Activated T-cell treated with anti-CD3 and anti-CD28 coated beads, Interleukin-2, amount 50 U/mL, for 48 hours (primary cell): ENCODE measurements around the gene ERICH3.

Experiments
- DNase-seq, 2 experiments: peaks; one replicate each; pipeline ENCODE4 v3.0.0-alpha.2; 2020

The ERICH3 gene

DNA sequence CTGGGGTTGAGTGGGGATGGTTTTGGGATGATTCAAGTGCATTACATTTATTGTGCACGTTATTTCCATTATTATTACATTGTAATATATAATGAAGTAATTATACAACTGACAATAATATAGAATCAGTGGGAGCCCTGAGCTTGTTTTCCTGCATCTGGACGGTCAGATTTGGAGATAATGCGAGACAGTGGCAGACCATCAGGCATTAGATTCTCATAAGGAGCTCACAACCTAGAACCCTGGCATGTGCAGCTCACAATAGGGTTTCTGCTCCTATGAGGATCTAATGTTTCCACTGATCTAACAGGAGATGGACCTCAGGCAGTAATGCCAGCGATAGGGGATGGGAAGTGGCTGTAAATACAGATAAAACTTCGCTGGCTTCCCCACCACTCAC is 83.3 kb downstream of the ERICH3 start:
- no peak for DNase-seq

DNA sequence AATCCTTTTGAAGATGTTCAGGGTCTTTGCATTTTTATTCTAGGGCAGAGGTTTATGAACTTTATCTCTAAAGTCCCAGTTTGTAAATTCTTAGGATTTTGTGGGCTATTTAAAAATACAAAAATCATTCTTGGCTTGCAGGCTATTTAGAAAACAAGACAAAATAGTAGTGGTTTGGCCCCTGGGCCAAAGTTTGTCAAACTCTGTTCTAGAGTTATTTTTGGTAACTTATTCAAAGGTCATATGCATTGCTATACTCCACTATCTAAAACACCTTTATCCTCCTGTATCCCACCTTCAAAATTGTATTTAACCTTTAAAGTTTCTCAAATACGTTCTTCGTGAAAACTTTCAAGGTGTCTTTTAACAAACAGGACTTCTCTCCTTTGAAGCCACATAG is 85.7 kb downstream of the ERICH3 start:
- DNase-seq: no peak

DNA sequence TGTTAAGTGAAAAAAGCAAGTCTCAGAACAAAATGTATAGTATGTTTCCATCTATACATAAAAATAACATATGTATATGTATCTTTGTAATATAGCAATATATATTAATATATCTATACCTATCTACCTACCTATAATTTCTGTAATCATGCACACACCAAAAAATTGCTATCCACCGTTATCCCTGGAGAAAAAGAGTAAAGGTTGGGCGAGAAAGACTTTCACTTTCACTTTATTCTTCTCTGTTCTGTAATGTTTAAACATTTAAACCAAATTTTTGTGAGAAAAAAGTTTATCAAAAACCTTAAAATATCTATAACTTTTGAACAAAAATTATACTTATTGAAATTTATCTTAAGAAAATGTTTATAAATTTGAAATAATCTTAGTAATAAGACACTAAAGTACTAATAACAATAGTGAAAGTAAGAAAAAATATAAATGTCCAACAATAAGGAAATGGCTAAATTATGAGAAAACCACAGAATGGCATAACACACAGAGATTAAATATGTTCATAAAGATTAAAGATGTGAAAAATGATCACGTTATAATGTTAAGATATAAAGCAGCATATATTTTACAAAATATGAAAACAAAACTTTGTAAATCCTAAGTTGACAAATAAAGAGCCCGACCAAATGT is 87.2 kb downstream of the ERICH3 start:
- DNase-seq: no peak

DNA sequence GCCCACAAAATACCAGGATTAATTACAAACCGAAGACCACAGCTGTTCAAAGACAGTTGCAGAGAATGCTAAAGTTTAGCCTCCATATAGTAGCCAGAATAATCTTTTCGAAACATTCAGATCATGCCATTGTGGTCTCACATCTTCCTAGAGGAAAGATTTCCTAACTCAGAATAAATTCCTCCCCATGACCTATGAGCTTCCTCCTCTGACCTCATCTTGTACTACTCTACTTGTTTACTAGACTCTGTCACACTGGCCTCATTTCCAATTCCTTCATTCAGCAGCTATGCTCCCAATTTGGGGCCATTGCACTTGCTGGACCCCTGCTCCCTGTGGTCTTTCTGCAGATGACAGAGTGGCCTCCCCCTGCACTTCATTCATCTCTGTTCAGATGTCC is 89.4 kb downstream of the ERICH3 start:
- DNase-seq: no peak

DNA sequence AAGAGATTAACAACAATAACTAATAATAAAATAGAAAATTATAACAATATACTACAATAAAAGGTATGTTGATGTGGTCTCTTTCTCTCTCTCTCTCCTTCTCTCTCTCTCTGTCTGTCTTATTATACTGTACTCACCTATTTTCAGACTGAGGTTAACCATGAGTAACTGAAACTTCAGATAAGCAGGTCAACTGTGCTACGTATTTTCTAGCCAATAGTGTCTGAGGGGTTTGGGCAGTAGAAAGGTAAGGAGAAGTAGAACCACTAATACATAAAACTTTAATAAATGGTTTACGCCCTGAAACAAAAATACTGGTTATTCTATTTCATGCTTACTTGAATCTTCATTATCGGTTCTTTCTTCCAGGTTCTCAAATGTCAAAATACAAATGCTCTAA is 90.2 kb downstream of the ERICH3 start:
- DNase-seq: no peak

DNA sequence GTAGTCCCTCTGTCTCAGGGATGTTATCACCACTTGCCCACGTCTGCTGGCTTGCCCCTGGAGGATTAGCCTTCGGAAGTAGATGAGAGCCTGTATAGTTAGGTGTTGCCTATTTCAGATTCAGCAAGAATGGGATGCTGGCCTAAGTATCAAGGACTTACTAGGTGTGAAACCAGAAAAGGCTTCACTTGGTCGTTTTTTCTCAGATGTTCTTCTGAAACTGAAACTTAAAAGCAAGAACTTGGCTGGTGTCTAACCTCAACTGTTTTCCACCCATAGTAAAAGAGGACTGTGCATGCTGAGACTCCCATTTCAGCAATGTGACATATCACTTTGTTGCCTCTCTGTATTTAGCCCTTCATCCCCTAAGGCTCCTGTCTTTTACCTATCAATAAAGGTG is 94.2 kb downstream of the ERICH3 start:
- no peak for DNase-seq

DNA sequence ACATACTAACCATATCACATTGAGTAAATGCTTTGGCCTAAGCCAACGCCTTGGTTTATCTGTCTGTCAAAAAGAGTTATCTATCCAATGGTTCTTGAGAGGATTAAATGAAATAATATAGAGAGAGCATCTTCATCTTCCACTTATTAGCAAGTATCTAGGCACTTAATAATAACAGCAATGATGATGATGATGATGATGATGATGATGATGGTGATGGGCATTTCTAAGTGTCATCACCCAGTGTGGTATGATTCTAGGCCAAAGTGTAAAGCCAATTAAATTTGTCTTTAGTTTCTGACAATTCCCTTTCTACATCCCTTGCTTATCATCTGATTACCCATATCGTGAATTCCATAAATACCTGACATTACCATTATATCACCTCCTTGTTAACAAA is 95.5 kb downstream of the ERICH3 start:
- no peak for DNase-seq

DNA sequence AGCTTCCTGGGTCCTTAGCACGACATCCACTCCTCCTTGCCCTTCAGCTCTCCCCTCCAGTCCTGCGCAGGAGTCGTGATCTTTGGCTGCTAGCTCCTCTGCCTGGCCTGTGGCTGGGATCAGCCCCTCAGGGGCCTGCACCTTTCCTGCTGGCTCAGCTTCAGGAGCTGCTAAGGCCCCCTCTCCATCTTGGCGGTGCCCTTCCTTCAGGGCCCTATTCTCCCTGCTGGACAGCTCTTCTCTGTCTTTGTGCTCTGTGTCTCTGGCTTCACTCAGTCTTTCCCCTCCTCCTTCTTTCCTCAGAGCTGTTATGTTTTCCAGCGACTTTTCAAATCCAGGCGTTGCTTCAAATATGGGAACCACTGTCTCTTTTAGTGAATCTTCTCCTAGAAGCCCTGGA is 101.7 kb downstream of the ERICH3 start:
- DNase-seq: no peak

DNA sequence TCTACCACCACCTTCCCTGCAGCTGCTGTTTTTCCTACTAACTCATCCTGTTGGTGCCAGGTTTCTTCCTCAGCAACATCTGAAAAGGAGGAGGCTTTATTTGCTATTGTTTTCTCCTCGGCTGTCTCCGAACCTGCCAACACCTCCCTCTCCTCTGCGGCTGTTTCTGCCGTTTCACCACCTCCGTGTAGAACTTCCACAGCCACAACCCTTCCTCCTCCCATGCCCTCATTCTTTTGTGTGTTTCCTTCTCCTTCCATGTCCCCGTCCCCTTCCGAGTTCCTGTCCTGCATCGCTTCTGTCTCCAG is 102.1 kb downstream of the ERICH3 start:
- no peak for DNase-seq

DNA sequence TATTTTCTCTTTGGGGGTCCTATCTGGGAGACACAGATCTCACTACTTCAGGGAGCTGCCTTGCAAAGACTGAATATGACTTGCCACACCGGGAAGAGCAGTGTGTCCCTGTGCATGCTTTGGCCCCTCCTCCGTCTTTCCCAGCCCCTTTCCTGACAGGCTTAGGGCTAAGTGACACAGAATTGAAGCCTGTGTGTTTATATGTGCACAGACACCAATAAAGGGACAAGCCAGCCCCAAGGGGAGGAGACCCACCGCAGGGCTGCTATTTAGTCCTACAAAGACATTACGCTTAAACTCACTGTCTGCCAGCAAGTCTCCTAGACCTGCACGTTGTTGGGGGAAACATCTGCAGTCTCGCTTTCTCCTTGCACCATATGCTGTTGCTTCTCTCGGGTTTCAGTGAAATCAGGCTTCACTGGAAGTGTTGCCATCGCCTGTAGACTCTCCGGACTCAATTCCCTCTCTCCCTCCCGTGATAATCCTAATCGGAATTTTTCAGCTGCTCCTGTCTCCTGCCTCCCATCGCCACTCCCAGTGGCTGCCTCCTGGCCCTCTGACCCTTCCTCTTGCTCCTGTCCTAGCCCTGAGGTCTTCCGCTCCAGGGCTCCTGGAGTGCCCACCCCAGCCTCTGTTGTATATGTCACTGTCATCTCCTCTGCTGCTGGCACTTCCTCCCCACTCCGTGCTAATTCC is 102.6 kb downstream of the ERICH3 start:
- no peak for DNase-seq

DNA sequence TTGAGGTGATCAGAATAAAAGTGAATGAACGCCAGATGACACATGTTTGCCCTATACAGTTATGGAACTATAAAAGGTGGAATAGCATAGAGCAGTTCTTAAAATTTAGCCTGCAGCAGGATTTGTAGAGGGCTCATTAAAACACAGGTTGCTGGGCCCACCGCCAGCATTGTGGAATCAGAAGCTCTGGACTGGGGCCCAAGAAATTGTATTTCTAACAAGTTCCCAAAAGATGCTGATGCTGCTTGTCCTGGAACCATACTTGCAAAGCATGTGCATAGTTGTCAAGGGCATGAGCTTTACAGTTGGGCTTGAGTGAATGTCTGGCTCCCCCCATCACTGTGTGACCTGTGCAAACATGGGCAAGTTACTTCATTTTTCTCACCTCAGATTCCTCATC is 123.7 kb downstream of the ERICH3 start:
- DNase-seq: no peak

DNA sequence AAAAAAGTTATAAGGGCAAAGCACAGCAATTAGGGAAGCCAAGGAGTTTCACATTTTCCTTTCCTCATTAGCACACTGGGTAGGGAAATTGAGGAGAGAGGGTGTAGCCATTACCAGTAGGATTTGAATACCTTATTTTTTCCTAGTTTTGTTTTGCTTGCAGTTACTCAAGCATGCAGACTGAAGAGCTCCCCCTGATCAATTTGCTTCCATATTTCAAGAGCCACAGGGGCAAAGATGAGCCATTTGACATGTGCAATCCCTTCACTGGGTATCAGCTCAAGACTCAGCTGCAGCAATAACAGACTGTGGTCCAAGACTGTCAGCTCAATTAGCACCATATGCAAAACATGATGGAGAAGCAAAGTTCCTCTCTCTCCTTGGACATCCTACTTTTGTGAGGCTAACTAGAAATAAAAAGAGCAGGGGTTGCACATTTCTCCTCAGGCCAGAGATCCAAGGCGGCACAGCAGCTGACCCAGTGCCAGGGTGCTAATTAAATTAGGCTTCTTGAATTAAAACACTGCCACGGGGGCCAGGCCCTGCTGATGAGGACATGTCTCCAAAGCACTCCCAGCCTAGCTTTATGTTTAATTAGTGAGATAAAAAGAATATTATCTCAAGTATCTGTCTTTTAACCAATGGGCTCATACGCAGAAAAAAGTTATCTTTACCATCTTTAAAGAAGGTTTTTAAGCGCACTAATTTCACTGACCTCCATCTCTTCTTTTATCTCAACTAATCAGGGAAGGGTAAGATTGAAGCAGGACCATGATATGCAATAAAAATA is 124.4 kb downstream of the ERICH3 start:
- DNase-seq: no peak

DNA sequence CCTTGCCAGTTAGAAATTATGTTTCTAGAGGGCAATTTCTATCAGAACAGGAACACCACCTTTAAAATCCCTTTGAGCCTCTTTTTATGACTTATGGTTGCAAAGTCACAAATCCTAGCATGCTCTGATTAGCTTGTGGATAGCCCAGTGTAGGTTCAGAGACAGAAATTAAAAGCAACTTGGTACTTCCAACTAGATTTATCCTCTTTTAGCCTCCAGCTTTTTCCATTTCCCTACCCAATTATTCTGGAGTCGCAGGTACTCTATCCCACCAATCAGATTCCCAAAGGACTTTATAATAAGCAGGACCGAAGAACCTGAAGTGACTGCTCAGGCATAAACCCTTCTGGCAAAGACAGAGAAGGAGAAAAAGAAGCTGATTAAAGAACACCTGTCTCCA is 127.8 kb downstream of the ERICH3 start:
- no peak for DNase-seq

DNA sequence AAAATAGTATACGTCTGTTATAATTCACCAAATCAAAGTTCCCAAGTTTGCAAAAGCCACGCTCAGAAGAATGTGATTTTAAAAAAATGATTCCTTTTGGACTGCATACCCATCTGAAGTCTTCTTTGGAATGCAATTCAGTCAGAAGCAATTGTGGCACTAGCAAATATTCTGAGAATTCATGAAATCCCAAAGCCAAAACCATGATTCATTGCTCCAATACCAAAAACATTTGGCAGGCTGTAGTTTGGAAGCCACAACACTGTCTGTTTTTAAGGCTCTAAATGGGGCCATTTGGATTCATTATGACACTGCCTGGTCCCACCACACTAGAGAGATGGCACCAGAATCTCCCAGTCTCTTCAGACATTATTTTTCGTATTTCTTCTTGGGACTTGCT is 139.4 kb downstream of the ERICH3 start:
- DNase-seq: no peak

DNA sequence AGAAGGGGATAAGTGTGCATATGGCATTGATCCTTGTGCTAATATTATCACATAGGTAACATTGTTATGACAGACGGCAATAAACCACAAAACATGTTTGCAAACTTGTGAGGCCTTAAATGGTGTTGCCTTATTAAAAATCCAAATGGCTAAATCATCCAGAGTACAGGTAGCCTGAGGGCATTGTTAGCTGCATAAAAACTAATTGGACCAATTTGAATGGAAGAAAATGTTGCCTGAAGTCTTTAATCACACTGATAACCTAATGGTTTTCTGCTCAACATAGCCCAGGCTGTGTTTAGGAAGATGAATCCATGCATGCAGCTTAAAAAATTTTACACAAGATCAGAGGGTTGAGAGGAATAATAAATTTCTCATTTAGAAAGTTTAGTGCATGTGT is 141.8 kb downstream of the ERICH3 start:
- DNase-seq: no peak

DNA sequence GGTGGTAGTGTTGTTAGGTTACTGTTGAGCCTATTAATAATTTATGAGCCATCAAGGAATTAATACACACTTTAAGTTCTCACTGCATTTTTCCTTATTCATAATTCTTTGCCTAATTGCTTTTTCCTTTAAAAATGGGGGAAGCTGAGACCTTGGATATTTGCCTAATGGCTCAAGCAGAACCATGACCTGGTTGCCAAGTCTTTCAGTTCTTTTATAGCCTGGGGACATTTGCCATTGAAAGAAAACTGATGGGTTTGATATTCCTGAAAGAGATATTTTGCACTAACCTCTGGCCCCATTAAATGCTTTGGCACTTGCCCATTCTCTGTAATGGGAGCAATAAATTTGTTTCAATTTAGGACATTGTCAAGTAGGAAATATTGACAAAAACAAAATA is 142.7 kb downstream of the ERICH3 start:
- DNase-seq: no peak

DNA sequence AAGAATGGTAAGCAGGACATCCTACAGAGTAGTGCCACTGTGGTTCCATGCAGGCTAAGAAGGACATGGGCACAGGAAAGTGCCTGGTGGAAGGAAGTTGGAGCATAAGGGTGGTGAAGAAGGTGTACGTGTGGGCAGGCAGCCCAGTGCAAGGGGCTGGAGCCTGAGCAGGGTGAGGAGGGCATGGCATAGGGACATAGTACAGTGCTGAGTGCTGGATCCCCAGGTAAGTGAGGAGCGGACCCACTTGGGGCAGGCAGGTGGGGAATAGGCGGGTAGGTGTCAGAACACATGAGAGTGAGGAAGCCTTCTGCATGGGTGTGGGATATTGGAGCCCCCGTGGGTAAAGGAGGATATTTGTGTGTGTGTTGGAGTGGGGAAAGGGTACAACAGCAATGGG is 145.5 kb downstream of the ERICH3 start:
- DNase-seq: no peak

DNA sequence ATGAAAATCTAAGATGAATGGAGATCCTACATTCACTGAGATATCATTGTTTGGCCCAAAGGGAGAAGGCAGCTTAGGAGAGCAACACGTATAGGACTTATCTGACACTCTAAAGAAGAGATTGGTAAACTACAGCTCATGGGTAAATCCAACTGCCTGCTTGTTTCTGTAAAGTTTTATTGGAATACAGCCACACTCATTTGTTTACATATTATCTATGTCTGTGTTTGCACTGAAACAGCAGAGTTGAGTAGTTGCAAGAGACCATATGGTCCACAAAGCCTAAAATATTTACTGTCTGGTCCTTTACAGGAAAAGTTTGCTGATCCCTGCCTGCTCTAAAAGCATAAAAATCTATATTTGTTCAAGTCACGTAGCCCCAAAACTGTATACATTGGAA is 146.9 kb downstream of the ERICH3 start:
- DNase-seq: no peak

DNA sequence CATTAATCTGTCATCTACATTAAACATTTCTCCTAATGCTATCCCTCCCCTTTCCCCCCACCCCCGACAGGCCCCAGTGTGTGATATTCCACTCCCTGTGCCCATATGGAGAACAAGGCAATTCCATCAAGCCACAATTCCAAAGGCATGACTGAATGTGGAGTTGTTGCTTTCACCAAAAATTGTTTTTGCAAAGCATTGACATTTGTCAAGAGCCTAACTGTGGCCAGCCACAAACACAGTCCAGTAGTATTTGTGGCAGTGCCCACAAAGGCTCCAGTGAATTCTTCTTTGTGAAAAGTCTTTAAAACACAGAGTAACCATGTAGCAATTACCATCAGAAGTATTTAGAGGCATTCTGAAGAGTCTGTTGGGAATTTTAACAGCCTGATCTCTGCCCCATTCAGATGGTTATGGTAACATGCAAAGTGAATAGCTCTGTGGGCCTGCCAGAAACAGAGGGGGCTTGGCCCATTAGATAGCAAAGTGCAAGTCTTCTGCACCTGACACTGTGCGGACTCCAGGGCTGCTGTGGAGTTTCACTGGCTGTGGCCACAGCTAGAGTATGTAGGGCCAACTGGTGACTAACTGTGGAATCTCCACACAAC is 149.6 kb downstream of the ERICH3 start:
- DNase-seq: no peak

DNA sequence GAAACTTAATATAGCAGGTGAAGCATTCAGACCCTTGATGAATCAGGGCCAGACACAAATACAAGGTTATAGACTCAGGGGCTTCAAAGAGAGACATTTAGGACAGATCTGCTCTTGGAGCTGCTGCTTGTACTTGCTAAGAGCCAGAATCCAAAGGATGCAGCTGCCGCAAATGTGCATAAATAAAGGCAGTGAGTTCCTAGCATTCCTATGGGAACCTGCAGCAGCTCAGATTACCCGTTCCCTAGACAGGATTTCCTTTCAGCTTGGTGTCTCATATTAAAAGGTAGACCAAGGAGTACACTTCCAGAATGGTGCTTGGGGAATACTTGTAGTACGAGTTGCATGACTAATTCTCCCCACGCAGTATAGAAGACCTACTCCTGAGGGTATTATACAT is 151.4 kb downstream of the ERICH3 start:
- no peak for DNase-seq
